ENCODE results near the gene AGAP9.
"Not testable (repeated sequence)": the region's sequence is repeated elsewhere in the genome, so short reads cannot be mapped to it uniquely, and the experiment has no call there.

AGAP9 gene

GRCh38 chr10:47484786-47485185, 38.7 kb downstream of the AGAP9 start:
- DNase-seq: not testable (repeated sequence)

DNA sequence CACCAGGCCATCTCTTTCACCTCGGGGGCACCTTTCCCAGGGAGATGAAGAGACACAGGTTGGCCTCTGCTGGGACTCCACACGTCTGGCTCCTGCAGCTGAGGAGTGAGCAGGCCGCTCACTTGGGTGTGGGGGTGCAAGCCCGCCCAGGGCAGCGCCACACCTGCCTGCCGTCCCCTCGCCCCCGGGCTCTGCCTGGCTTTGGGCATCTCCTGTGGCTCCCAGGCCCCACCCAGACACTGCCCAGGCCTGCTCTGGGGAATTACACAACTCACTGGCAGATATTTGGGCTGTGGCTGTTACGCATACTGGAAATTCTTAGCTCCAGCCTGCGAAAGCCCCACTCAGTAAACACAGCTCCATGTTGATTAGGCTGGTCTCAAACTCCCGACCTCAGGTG, 39.5 kb downstream of the AGAP9 start, which contains the start of gene ANXA8:
Gene ANXA8 (minus strand): TSS at position 193 of the 400 bp plus-strand sequence. CDS start 182 bp downstream, at position 11.
- not testable (repeated sequence) for DNase-seq

DNA sequence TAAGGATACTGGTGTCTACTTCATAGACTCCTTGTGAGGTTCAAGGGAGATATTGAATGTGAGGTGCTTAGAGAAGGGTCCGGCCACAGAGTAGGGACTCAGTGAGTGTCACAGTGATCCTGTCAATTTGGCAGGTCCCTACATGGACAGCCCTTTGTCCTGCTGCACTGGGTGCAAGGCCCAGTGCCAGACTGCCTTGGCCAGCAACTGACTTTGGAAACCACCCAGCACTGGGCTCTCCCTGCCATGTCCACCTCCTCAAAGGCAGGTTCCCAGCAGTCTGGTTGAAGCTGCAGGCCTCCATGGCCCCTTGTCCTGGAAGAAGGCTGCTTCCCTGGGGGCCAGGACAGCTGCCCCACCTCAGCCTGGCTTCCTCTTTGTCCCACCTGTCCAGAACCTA, 41.1 kb downstream of the AGAP9 start:
- DNase-seq: not testable (repeated sequence)

- DNase-seq: not testable (repeated sequence)
These were observed 41.7 kb downstream of the AGAP9 start for GRCh38 chr10:47481768-47482181.

DNA sequence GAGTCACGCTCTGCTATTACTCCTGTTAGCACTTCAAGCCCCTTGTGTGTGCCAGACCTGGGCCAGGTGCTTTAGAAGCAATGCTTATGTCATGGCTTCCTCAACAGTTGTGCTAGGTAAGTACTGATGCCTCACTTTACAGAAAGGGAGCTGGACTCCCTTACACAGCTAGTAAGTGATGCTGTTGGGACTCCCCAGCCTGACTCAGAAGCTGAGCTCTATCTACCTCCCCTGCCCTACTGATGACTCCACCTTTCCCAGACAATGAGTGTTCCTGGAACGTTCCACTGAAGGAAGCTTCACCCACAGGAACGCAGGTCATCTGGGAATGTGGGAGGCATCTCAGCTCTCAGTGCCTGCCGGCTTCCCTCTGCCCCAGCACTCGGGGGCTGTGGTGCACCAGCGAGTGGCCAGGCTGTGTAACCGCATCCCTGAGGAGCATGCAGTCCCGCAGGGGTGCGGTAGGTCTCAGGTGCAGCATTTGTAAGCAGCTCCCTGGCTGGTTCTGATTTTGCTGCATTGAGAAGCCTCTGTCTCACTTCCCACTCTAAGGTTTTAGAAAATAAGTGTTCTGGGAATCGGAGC, 42.2 kb downstream of the AGAP9 start:
- not testable (repeated sequence) for DNase-seq

DNA sequence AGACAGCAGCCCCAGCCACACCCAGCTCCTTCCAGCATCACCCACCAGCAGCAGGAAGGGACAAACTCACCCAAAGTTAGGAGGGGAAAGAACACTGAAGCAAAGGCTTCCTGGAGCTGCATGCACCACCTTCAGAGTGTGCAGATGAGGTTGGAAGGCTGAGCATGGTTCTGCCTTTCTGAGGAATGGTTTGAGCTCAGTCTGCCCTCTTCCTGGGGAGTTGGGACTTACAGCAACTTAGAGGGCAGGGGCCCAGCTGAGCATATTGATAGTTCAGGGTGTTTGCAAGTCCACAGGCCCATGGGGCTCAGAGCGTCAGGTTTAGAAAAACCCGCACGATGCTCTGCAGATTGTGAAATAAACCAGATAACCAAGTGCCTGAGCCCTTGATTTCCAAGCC, 43.3 kb downstream of the AGAP9 start:
- DNase-seq: not testable (repeated sequence)

DNA sequence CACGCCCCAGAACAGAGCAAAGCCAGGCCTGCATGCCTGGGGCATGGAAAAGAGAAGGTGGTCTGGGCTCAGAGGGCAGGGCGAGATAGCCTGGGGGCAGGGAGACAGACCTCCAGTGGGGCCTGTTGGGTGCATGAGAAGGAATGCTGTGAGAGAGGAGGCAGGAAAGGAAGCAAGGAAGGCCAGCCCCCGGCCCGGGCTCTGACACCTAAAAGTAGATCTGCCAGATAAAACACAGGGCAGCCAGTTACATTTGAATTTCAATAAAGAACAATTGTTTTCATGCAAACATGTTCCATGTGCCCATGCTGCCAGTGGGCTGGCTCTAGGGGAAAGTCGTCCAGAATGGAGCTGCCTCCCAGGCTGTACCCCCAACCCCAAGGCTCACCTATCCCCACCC, 45.3 kb downstream of the AGAP9 start:
- DNase-seq: not testable (repeated sequence)

GRCh38 chr10:47477078-47477477, 46.4 kb downstream of the AGAP9 start:
- DNase-seq: not testable (repeated sequence)

DNA sequence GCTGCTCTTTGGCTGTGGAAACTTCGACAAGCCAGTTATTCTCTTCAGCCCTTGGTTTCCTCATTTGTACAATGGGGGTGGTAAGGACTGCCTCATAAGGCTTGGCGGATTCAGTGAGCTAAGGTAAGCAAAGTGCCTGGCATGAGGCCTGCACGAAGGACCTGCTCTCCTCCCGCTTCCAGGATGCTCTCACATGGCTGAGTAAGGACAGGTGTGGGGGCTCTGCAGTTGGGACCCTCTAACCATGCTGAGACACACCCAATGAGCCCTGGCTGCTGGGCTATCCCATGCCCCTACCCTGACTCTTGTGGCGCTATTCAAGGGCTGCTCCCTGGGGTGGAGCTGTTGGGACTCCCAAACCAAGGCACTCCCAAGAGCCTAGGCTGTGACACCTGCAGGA, 48.3 kb downstream of the AGAP9 start:
- not testable (repeated sequence) for DNase-seq

GRCh38 chr10:47473516-47473915, 49.9 kb downstream of the AGAP9 start:
- DNase-seq: not testable (repeated sequence)

- not testable (repeated sequence) for DNase-seq
These were observed 50.8 kb downstream of the AGAP9 start for GRCh38 chr10:47472647-47473046.

DNA sequence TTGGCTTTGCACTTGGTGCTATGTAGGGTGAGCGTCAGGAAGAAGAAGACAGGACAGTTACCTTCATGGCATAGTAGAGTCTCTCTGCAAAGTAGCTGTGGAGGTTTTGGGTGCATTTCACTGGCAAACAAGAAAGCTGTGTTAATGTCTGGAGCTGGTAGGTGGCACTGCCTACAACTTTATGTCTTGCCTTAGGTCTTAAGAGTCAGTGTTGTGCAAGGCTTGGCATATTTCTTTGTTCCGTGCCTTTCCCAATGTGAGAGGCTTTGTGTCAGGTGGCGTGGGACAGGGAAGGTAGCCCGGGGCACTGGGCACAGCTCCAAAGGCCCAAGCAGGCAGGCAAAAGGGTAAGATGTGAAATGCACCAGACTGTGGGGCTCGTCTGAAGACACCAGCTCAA, 51.4 kb downstream of the AGAP9 start:
- DNase-seq: not testable (repeated sequence)

DNA sequence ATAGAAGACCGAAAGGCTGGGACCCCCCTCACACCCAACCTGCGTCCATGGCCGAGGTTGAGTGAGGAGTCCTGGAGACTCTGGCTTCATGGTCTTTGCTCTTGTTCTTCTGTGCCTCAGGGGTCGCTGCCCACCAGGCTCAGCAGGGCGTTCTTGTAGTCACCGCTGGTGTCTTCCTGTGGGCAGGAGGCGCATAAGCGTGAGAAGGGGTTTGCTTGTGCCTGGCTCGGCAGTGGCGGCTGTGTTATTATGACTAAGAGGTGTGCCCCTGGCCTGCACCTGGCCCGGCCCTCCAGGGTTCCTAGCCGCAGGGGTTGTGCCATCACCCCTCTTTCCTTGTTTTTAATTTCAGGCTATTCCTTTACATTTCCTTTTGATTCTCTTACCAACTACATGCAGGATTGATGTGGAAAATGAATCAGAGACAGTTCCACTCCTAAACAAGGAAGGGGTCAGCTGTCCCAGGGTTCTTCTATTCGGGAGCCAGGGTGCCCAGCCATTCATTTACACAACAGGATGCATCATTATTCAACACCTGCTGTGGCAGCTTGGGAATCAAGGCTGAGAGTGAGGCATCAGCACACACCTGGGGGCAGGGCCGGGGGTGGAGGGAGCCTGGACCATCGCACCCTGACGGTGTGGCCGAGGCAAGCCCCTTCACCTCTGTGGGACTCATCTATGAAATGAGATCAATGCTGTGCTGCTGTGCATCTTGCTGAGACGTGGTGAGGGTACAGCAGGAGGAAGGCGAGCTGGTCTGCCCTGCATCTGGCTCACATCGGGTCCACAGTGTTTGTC, 54.5 kb downstream of the AGAP9 start:
- DNase-seq: not testable (repeated sequence)

- not testable (repeated sequence) for DNase-seq
These were observed 55.5 kb downstream of the AGAP9 start for GRCh38 chr10:47467957-47468356.

GRCh38 chr10:47467458-47467857, 56.0 kb downstream of the AGAP9 start:
- DNase-seq: not testable (repeated sequence)

DNA sequence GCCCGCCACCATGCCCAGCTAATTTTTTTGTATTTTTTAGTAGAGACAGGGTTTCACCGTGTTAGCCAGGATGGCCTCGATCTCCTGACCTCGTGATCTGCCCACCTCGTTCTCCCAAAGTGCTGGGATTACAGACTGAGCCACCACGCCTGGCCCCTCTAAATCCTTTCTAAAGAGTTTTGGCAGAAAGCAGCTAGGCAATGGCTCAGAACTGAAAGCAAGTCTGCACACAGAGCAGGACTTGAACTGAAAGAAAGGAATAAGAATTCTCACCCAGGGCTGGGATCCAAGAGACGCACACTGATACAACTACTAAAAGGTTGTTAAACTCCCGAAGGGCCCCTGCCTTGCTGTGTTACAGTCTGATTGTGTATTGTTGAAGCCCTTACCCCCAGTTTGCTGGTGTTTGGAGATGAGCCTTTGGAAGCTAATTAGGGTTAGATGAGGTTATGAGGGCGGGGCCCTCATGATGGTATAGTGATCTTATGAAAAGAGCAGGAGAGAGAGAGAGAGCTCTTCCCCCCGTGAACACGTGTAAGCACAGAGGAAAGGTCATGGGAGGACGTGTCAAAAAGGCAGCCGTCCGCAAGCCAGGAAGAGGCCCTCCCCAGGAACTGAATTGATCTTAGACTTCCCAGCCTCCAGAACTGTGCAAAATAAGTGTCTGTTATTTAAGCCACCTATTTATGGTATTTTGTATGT, 58.1 kb downstream of the AGAP9 start:
- DNase-seq: not testable (repeated sequence)

DNA sequence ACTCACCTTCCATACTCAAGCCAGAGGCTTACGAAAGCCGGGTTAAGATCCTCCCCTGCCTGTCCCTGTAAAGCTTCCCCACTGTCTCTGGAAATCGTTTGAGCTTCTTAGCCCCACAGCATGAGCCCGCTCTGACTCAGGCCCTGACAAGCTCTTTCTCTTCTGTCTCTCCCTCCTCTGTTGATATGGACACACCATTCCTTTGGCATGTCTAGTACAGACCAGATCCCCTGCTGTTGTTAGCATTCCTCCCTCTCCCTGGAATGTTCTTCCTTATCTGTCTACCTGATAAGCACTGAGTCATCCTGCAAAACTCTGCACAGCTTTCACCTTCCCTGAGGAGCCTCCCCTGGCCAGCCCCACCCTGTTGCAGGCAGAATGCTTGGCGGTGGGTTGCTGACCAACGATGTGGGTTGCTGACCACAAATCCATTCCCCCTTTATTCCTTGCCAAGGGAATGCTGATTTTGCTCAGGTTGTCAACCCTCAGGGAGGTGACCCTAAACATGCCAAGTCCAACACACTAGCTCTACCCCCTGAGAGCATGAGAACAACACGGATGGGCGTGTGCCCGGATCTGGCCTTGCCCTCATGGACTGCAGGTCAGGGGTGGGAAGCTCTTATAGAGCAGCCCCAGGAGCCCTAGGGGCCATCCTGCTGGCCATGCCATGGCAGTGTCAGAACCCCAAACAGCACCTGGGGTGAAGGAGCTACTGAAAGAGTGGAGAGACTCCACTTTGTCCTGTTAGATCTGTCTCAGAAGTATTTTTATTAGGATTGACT, 60.7 kb downstream of the AGAP9 start:
- DNase-seq: not testable (repeated sequence)

DNA sequence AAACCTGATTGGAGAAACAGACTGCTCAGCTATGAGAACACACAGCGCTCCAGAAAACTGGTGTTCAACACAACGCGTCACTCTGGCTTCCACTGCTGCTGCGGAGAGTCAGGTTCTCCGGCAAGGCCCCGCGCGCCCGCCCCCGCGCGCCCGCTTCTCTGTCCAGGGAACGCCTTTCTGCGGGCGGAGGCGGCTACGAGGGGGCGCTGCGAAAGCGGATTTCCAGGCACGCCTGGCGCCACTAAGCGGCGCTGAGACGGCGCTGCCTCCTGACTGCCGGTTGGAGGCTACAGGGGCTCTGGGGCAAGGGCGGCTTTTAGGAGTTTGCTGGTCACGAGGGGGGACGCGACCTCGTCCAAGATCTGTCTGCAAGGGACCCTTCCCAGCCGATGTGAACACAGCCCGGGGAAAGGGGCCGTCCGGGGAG, 62.2 kb downstream of the AGAP9 start:
- not testable (repeated sequence) for DNase-seq

DNA sequence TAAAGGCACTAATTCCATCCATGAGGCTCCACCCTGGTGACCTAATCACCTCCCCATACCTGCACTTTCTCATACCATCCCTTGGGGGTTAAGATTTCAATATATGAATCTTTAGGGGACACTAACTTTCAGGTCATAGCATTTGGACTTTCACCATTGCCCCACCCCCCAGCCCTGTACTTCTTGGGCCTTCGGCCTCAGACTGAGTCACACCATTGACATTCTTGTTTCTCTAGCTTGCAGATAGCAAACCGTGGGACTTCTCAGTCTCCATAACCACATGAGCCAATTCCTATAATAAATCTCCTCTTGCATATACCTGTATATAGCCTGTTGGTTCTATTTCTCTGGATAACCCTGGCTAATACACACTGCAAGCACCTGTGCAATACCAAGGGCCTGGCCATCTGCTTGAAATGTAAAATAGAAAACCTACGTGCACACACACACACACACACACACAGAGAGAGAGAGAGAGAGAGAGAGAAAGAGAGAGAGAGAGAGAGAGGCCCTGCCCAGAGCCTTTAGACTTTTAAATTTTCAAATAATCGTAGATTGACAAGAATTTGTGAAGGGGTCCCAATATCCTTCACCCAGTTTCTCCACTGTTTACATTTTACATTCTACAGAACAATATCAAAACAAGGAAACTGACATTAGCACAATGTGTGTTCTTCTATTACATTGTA, 64.8 kb downstream of the AGAP9 start:
- no peak for DNase-seq

- DNase-seq: no peak
These were observed 65.6 kb downstream of the AGAP9 start for GRCh38 chr10:47457826-47458225.

DNA sequence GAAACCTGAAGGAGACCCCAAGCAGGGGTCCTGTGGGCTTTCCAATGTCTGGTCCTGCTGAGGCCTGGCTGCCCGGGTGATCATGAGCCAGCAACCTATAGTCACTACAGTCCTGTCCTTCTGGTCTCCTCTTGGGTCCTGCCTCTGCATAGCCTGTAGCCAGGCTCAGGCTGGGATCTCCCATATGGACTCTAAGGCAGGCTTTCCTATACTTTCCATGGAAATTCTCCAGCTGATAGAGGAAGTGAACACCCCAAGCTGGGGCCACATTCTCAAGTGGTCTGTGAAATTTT, 66.0 kb downstream of the AGAP9 start:
- DNase-seq: no peak

DNA sequence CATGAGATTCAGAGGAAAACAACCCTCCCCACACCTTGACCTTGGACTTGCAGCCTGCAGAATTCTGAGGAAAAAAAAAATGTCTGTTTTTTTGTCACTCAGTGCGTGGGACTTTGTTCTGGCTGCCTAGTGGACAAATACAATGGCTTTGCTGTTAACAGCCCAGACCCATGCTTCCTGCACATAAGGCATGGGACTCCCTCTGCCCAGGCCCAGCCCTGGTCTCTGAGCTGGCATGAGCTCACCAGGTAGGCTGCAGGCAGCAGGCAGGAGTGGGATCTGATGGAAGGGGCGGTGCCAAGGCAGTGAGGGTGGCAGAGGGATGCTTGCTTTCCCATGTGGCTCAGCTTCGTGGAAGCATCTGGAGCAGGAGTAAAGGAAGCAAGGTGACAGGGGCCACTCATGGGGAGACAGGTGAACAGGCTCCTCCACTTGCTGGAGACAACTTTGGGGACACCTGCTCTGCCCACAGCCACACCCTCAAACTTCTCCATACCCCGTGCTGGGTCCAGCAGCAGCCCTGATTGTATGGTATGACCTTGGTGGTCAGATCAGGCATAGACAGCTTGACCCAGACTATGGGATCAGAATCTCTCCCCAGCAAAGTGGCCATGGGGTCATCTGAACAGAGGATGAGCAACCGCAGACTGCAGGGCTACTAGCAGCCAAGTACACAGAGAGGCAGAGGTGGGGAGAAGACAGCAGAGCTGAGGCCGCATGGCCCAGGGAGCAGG, 66.5 kb downstream of the AGAP9 start:
- no peak for DNase-seq

Data from NCI-H510A (cell line).